ENCODE results near the gene FSTL4. TPM values are rescaled to one million over a fixed set of nuclear protein-coding genes. Genes with fewer than 3 reads are reported as not detected.

Gene FSTL4
- total RNA-seq, 2 experiments from 2014 or later = not detected

GRCh38 chr5:133201310-133201709 lies 411.0 kb downstream of the FSTL4 start:
- DNase-seq (ENCODE audit: low spot score) = no peak
- no peak overlapping the region for H3K27ac ChIP-seq (ENCODE audit: low read depth, low read length, poor library complexity, severe bottlenecking)
- H3K36me3 ChIP-seq (ENCODE audit: insufficient read depth, low read length) = no peaks in the 10 kb centered on the region
- H3K4me3 ChIP-seq (ENCODE audit: low read depth, low read length, poor library complexity, severe bottlenecking) = no peak overlapping the region
- no peaks in the 10 kb centered on the region for H3K9me3 ChIP-seq (ENCODE audit: low read length)
- TF ChIP-seq CTCF (conservative IDR thresholded peaks at IDR 0.05; ENCODE audit: low read length) (no peak), EZH2phosphoT487 (IDR thresholded peaks at IDR 0.05; ENCODE audit: borderline replicate concordance, low read depth, low read length) (no peak)
- H3K79me2 ChIP-seq (ENCODE audit: insufficient read depth, low read depth, low read length) = no peaks in the 10 kb centered on the region
- H3K4me1 ChIP-seq (ENCODE audit: insufficient read depth, low read length, poor library complexity, severe bottlenecking) = no peaks in the 10 kb centered on the region
- no TSS peak for BruUV-seq (replicated peaks)
- H3K4me2 ChIP-seq (ENCODE audit: low read length) = no peak overlapping the region
- H3K9me2 ChIP-seq (ENCODE audit: insufficient read depth, low read length) = no peaks in the 10 kb centered on the region
- intact Hi-C loops (cut with micrococcal nuclease; ENCODE audit: unreplicated experiment) = no loop called here
- ChIA-PET POLR2A (no interaction called here), CTCF (ENCODE audit: unreplicated experiment) (no interaction called here)
- no peaks in the 10 kb centered on the region for H4K20me1 ChIP-seq (ENCODE audit: insufficient read depth, low read length)
- H2AFZ ChIP-seq (ENCODE audit: low read length) = no peak overlapping the region

GRCh38 chr5:133200256-133200655 lies 412.1 kb downstream of the FSTL4 start:
- no peaks in the 10 kb centered on the region for H3K9me2 ChIP-seq (ENCODE audit: insufficient read depth, low read length)
- no peaks in the 10 kb centered on the region for H3K4me1 ChIP-seq (ENCODE audit: insufficient read depth, low read length, poor library complexity, severe bottlenecking)
- H3K79me2 ChIP-seq (ENCODE audit: insufficient read depth, low read depth, low read length) = no peaks in the 10 kb centered on the region
- POLR2A ChIA-PET = no interaction called here
- H4K20me1 ChIP-seq (ENCODE audit: insufficient read depth, low read length) = no peaks in the 10 kb centered on the region
- no peak overlapping the region for H2AFZ ChIP-seq (ENCODE audit: low read length)
- DNase-seq (ENCODE audit: low spot score) = no peak
- no peak for TF ChIP-seq CTCF (conservative IDR thresholded peaks at IDR 0.05; ENCODE audit: low read length)
- no peak for TF ChIP-seq EZH2phosphoT487 (IDR thresholded peaks at IDR 0.05; ENCODE audit: borderline replicate concordance, low read depth, low read length)
- no peaks in the 10 kb centered on the region for H3K36me3 ChIP-seq (ENCODE audit: insufficient read depth, low read length)
- no peak overlapping the region for H3K4me3 ChIP-seq (ENCODE audit: low read depth, low read length, poor library complexity, severe bottlenecking)
- CTCF ChIA-PET (ENCODE audit: unreplicated experiment) = no interaction called here
- H3K9me3 ChIP-seq (ENCODE audit: low read length) = no peaks in the 10 kb centered on the region
- intact Hi-C loops (cut with micrococcal nuclease; ENCODE audit: unreplicated experiment) = no loop called here
- no peak overlapping the region for H3K4me2 ChIP-seq (ENCODE audit: low read length)
- no TSS peak for BruUV-seq (replicated peaks)
- no peak overlapping the region for H3K27ac ChIP-seq (ENCODE audit: low read depth, low read length, poor library complexity, severe bottlenecking)

GRCh38 chr5:133199417-133200178 lies 412.7 kb downstream of the FSTL4 start:
- no peaks in the 10 kb centered on the region for H3K4me1 ChIP-seq (ENCODE audit: insufficient read depth, low read length, poor library complexity, severe bottlenecking)
- H4K20me1 ChIP-seq (ENCODE audit: insufficient read depth, low read length) = no peaks in the 10 kb centered on the region
- H3K27ac ChIP-seq (ENCODE audit: low read depth, low read length, poor library complexity, severe bottlenecking) = no peak overlapping the region
- no peak overlapping the region for H3K4me2 ChIP-seq (ENCODE audit: low read length)
- intact Hi-C loops (cut with micrococcal nuclease; ENCODE audit: unreplicated experiment) = no loop called here
- no peaks in the 10 kb centered on the region for H3K36me3 ChIP-seq (ENCODE audit: insufficient read depth, low read length)
- ChIA-PET CTCF (ENCODE audit: unreplicated experiment) (no interaction called here), POLR2A (no interaction called here)
- H3K9me3 ChIP-seq (ENCODE audit: low read length) = no peaks in the 10 kb centered on the region
- BruUV-seq (replicated peaks) = no TSS peak
- H2AFZ ChIP-seq (ENCODE audit: low read length) = no peak overlapping the region
- DNase-seq (ENCODE audit: low spot score) = no peak
- TF ChIP-seq CTCF (conservative IDR thresholded peaks at IDR 0.05; ENCODE audit: low read length) = no peak
- TF ChIP-seq EZH2phosphoT487 (IDR thresholded peaks at IDR 0.05; ENCODE audit: borderline replicate concordance, low read depth, low read length) = no peak
- no peaks in the 10 kb centered on the region for H3K9me2 ChIP-seq (ENCODE audit: insufficient read depth, low read length)
- H3K79me2 ChIP-seq (ENCODE audit: insufficient read depth, low read depth, low read length) = no peaks in the 10 kb centered on the region
- H3K4me3 ChIP-seq (ENCODE audit: low read depth, low read length, poor library complexity, severe bottlenecking) = no peak overlapping the region
